Glutamatergic neuron (in vitro differentiated cells): ENCODE measurements around the gene OBP2A. TPM values are rescaled to one million over a fixed set of nuclear protein-coding genes. Genes with fewer than 3 reads are reported as not detected.

Experiments used
- DNase-seq: peaks from one replicate; pipeline ENCODE4 v3.0.0; 2022
- H3K27ac Mint-ChIP-seq: one replicate; pipeline ENCODE4 v1.8.0; 2020; ENCODE audit warnings: mild to moderate bottlenecking, mixed read lengths, inconsistent platforms; ENCODE audit not compliant: unreplicated experiment
- H3K27me3 Mint-ChIP-seq: one replicate; pipeline ENCODE4 v1.8.0; 2020; ENCODE audit warnings: mild to moderate bottlenecking, moderate library complexity, mixed read lengths, inconsistent platforms; ENCODE audit not compliant: unreplicated experiment
- H3K36me3 Mint-ChIP-seq: one replicate; pipeline ENCODE4 v1.8.0; 2020; ENCODE audit warnings: mild to moderate bottlenecking, mixed read lengths, inconsistent platforms; ENCODE audit not compliant: unreplicated experiment
- H3K4me1 Mint-ChIP-seq: one replicate; pipeline ENCODE4 v1.8.0; 2020; ENCODE audit warnings: mild to moderate bottlenecking, low read depth, mixed read lengths, inconsistent platforms; ENCODE audit not compliant: unreplicated experiment
- H3K4me3 Mint-ChIP-seq: one replicate; pipeline ENCODE4 v1.8.0; 2020; ENCODE audit warnings: mild to moderate bottlenecking, mixed read lengths, inconsistent platforms; ENCODE audit not compliant: unreplicated experiment
- H3K9me3 Mint-ChIP-seq: one replicate; pipeline ENCODE4 v1.8.0; 2020; ENCODE audit warnings: mild to moderate bottlenecking, moderate library complexity, mixed read lengths, inconsistent platforms; ENCODE audit not compliant: unreplicated experiment
- total RNA-seq: library from RNA; stranded (reverse); fragmentation: NEBNext Ultra II Directional; extraction: Animal tissue kit (Norgen Biotek cat#: 25700); gene quantifications from one replicate; pipeline ENCODE4 v1.2.1, GENCODE V29; 2021; ENCODE audit not compliant: unreplicated experiment
- TF ChIP-seq, protein P1 (sequence below): fragments of 200-600 bp; sonication (generic); IDR thresholded peaks from one replicate; pipeline ENCODE4 v1.5.0; 2021; ENCODE audit not compliant: partially characterized antibody, unreplicated experiment

Gene OBP2A
- total RNA-seq, 1 donor from 2014 or later, result not detected

DNA sequence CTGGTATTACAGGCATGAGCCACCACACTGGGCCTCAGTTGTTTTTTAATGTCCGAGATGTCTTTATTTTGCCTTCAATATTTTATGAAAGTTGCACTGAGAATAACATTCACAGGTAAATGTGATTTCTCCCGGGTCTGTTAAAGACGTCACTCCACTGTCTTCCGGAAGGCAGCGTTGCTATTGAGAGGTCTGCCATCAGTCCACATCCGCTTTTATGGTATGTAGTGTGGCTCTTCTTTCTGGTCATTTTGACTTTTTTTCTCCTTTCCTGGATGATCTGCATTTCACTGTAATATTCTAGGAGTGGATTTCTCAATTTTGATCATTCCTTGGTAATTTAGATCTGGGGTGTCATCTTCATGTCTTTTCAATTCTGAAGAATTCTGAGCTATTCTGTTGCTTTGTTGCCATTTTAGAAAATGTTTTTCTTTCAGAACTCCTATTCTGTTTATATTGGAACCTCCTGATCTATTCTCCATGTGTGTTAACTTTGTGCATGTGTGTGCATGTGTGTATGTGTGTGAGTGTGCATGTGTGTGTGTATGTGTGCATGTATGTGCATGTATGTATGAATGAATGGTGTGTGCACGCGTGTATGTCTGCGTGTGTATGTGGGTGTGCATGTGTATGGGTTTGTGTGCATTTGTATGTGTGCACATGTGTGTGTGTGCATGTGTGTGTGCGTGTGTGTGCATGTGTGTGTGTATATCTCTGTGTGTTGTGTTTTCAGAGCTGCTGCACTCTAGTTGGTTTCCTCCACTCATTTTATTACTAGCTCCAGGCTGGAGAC, 26.6 kb upstream of the OBP2A start:
- no peaks in the 10 kb centered on the region for H3K4me1 Mint-ChIP-seq
- TF ChIP-seq, protein P1, sequence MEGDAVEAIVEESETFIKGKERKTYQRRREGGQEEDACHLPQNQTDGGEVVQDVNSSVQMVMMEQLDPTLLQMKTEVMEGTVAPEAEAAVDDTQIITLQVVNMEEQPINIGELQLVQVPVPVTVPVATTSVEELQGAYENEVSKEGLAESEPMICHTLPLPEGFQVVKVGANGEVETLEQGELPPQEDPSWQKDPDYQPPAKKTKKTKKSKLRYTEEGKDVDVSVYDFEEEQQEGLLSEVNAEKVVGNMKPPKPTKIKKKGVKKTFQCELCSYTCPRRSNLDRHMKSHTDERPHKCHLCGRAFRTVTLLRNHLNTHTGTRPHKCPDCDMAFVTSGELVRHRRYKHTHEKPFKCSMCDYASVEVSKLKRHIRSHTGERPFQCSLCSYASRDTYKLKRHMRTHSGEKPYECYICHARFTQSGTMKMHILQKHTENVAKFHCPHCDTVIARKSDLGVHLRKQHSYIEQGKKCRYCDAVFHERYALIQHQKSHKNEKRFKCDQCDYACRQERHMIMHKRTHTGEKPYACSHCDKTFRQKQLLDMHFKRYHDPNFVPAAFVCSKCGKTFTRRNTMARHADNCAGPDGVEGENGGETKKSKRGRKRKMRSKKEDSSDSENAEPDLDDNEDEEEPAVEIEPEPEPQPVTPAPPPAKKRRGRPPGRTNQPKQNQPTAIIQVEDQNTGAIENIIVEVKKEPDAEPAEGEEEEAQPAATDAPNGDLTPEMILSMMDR, result no peak
- no peak overlapping the region for H3K4me3 Mint-ChIP-seq
- H3K36me3 Mint-ChIP-seq, result peaks cover 8% of the 10 kb centered on the region
- H3K27ac Mint-ChIP-seq, result no peak overlapping the region
- DNase-seq, result no peak
- peaks cover 5% of the 10 kb centered on the region for H3K9me3 Mint-ChIP-seq
- peaks cover 7% of the 10 kb centered on the region for H3K27me3 Mint-ChIP-seq

DNA sequence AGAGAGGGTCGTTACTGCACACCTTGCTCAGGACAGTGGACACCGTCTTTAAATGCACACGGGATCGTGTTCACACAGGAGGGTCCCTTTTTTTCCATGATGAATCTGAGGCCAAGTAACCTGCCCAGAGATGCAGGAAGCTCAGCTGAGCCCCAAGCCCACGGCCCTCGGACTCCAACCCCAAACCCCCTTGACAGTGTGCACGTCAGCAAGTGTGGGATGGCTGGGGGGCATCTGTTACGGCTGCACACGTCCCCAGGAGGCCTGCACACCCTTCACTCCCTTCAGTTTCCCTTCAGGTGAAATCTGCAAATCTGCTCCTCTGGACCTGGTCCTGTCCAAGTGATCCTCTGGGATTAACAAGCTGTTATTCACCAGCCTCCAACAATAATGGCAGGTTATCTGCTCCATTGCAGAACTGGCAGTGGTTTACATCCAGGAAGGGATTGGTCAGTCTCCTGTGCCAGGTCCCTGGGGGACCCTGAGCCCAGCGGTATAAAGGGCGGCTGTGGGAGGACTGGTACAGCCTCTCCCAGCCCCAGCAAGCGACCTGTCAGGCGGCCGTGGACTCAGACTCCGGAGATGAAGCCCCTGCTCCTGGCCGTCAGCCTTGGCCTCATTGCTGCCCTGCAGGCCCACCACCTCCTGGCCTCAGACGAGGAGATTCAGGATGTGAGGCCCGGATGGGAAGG, 24.9 kb upstream of the OBP2A start, which contains the start of gene LCN1:
LCN1 (plus strand) TSS at position 525 of the 692 bp plus-strand sequence; CDS start at position 583, 58 bp downstream.
- no peak within 1 kb of the TSS for H3K27ac Mint-ChIP-seq
- H3K4me1 Mint-ChIP-seq, result no peaks in the 10 kb centered on the region
- peaks cover 9% of the 10 kb centered on the region for H3K27me3 Mint-ChIP-seq
- peaks cover 8% of the 10 kb centered on the region for H3K36me3 Mint-ChIP-seq
- H3K9me3 Mint-ChIP-seq, result peaks cover 5% of the 10 kb centered on the region
- peak; percentile 17 for DNase-seq
- no peak within 1 kb of the TSS for H3K4me3 Mint-ChIP-seq
- TF ChIP-seq, protein P1, result no peak

DNA sequence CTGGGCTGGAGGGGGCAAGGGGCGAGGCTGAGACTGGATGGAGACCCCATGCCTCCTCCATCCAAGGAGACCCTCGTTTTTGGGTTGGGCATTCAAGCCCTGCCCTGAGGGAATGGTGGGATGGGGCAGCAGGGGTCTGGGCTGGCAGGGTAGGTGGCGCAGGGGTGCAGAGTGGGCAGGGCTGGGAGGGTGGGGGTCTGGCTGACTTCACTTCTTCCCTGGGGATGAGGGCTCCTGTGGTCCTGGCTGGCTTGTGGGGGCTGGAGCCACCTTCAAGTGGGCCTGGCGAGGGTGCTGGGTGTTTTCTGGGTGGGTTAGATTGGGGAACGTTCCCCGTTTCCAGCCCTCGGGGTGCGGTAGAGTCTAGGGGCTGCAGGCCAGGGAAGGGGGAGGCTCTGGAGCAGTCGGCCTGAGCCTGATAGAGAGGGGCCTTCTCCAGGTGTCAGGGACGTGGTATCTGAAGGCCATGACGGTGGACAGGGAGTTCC, 24.3 kb upstream of the OBP2A start:
- Mint-ChIP-seq H3K36me3 (peaks cover 8% of the 10 kb centered on the region), H3K27me3 (peaks cover 9% of the 10 kb centered on the region), H3K4me1 (no peaks in the 10 kb centered on the region), H3K27ac (no peak overlapping the region), H3K9me3 (peaks cover 5% of the 10 kb centered on the region), H3K4me3 (no peak overlapping the region)
- TF ChIP-seq, protein P1, result no peak
- DNase-seq, result no peak

DNA sequence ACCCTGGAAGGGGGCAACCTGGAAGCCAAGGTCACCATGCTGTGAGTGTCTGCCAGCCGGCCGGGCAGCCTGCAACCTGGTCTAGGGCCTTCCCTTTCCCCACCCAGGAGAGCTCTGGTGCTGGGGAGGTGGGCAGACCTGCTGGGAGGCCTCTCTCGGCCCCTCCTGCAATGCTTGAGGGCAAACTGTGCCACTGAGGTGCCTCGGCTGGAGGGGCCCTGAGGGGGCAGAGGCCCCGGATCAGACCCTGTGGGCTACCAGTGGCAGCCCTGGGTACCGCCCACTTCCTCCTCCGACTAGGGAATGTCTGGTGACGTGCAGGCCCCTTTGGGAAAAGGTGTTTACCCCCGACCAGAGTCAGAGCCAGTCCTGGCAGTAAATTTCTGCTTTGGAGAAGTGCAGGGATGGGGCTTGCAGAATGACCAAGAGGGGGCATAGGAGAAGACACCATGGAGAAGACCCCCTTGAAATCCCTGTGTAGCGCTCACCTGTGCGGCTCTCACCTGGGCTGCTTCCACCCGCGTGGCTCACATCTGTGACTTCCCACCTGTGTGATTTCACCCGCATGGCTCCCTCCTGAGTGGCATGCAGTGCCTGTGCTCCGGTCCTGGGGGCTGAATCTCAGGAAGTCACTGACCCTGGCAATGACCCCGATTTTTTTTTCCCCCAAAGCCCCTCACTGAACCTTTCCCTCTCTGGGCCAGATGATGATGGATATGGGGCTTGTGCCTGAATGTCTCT, 23.6 kb upstream of the OBP2A start:
- no peak for DNase-seq
- Mint-ChIP-seq H3K27ac (no peak overlapping the region), H3K27me3 (peaks cover 9% of the 10 kb centered on the region), H3K4me3 (no peak overlapping the region), H3K36me3 (peaks cover 8% of the 10 kb centered on the region), H3K9me3 (peaks cover 5% of the 10 kb centered on the region), H3K4me1 (no peaks in the 10 kb centered on the region)
- TF ChIP-seq, protein P1, result no peak
